Breast epithelium (tissue), 3 donors: ENCODE data around the gene KCNH1.

Source experiments
- POLR2A ChIP-seq: fragments of 450-650 bp; IDR thresholded peaks from one replicate; pipeline ENCODE4 v1.6.1; 2016; ENCODE audit warnings: antibody characterized with exemption, mild to moderate bottlenecking, moderate library complexity
- TF ChIP-seq, protein P1 (sequence below), 3 donors: fragments of 450-650 bp; IDR thresholded peaks; one replicate each; pipeline ENCODE4 v1.5.1; 2016 to 2017; ENCODE audit warnings: antibody characterized with exemption in 3 of 3, mild to moderate bottlenecking in 3 of 3, moderate library complexity in 3 of 3

DNA sequence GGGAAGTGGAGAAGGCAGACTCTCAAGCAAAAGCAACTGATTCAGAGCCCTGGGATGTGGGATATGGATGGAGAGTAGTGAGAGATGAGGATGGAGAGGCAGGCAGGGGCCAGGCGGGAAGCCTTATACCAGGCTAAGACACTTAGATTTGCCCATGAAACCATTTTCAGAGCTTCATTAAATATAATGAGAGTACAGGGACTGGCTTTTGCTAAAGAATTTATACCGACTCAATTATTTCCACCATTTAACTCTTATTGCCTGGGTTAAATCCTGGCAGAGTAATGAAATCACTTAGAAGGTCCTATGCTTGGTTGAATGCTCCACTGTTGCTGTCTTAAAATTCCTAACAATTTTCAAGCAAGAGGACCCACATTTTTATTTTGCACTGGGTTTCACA lies 311.7 kb downstream of the KCNH1 start:
- TF ChIP-seq POLR2A = no peak
- TF ChIP-seq, protein P1, sequence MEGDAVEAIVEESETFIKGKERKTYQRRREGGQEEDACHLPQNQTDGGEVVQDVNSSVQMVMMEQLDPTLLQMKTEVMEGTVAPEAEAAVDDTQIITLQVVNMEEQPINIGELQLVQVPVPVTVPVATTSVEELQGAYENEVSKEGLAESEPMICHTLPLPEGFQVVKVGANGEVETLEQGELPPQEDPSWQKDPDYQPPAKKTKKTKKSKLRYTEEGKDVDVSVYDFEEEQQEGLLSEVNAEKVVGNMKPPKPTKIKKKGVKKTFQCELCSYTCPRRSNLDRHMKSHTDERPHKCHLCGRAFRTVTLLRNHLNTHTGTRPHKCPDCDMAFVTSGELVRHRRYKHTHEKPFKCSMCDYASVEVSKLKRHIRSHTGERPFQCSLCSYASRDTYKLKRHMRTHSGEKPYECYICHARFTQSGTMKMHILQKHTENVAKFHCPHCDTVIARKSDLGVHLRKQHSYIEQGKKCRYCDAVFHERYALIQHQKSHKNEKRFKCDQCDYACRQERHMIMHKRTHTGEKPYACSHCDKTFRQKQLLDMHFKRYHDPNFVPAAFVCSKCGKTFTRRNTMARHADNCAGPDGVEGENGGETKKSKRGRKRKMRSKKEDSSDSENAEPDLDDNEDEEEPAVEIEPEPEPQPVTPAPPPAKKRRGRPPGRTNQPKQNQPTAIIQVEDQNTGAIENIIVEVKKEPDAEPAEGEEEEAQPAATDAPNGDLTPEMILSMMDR (IDR thresholded peaks at IDR 0.05) = no peak
